GM18520 (cell line): Measurements from ENCODE around the gene BUB1.
"Not testable (repeated sequence)": the region's sequence is repeated elsewhere in the genome, so short reads cannot be mapped to it uniquely, and the experiment has no call there.

Source experiments
- ATAC-seq: cut with Tn5 transposase; IDR thresholded peaks from one replicate; pipeline ENCODE4 v1.9.1; 2021; ENCODE audit not compliant: unreplicated experiment

BUB1 gene

DNA sequence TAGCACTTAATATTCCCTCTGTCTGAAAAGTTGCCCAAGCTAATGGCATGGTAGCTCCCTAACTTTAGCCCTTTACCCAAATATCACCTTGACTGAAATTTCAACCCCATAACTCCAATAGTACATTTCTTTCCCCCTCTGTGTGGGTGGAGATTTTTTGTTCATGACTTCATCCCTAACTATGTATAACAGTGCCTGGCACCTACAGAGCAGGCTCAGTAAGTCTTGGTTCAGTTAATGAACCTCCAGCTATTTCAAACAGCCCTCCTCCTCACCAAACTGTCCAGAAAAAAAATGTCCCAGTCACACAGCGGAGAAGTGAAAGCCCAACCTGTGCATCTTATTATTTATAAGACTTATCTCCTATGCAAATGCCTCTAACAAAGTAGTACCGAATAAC is 18.6 kb downstream of the BUB1 start:
- no peak for ATAC-seq

DNA sequence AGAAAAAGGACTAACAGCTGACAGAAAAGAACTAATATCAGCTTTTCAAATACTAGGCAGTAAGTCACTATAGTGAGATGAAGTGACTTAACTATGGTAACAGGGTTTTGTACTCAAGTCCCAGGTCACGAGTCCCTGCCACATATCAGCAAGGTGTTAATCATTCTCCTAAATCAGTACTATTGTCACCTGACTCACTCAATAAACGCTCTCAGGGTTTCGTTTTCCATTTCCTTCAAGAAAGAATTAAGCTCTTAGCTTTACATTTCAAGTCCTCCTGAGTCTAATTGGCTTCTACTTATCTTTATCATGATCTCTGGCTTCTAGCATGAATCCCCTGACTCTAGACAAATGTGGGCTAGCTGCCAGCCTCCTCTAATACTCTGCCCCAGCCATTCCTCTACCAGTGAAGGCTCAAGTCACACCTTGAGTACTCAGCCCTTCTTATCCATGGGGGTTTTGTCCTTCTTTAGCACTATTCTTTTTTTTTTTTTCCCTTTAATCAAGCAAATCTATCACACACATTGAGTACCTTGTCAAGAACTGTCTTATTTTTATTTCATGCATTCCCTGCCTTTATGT is 20.0 kb downstream of the BUB1 start:
- ATAC-seq = no peak

DNA sequence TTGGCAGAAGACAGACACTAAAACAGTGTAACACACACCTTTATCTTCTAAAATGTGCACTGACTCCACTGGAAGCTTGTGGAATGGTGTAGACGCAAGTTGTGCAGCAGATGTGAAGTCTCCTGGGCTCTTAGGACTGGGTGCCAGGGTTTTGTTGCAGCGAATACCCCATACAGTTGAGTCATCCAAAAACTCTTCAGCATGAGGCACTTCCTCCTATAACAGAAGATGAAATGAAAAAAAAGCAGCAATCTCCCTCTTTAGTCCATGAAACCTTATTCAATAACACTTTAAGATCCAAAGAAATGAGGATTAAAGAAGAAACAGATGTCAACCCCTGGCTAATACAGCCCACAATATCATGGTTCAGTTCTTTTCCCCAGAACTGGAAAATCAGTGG is 22.2 kb downstream of the BUB1 start:
- ATAC-seq = no peak

DNA sequence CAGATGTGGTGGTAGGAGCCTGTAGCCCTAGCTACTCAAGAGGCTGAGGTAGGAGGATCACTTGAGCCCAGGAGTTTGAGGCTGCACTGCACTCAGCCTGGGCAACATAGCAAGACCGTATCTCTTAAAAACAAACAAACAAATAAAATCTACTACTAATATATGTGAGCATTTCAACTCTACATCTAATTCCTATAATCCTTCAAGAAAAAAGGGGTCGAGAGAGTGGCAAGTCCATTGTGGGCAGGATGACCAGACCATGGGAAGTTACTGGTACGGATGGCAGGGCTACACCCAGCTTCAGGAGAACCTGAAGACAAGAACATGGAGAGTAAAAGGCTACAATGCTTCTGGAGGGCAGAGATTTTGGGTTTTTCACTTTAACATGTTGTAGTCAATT is 24.0 kb downstream of the BUB1 start:
- no peak for ATAC-seq

DNA sequence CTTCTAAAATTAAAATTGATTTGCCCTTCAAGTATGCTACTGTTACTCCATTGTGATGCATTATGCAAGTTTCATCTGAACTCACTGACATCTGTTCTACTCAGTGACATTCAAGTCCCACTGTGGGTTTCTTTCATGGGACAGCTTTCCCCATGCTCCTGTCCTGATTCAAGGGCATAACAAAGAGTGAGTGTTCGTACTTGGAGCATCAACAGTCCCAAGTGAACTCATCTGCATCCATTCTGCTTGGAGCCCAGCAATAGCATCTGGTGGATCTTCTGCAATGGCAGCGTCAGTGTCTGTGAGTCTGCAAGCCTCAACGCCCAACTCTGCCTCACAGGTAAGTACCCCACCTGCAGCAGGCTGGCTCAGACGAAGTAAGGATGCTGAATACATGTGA is 27.5 kb downstream of the BUB1 start:
- no peak for ATAC-seq

DNA sequence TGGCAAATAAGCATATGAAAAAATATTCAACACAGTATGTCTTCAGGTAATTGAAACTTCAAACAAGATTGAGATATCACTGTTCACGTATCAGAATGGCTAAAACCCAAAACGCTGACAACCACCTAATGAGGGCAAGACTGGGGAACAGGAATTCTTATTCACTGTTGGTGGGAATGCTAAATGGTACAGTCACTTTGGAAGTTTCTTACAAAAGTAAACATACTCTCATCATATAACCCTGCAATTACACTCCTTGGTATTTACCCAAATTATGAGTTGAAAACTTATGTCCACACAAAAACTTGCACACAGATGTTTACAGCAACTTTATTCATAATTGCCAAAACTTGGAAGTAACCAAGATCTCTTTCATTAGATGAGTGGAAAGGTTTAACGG is 30.1 kb downstream of the BUB1 start:
- ATAC-seq = no peak

DNA sequence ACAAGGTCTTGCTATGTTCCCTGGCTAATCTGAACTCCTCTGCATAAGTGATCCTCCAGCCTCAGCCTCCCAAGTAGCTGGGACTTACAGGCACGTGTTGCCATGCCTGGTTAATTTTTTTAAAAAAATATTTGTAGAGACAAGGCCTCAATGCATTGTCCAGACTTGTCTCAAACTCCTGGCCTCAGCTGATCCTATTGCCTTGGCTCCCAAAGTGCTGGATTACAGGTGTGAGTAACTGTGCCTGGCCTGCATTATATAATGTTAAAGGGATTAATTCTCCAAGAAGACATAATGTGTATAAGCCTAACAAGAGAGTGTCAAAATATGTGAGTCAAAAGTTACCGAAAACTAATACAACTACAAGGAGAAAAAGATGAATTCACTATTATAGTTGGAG is 32.2 kb downstream of the BUB1 start:
- ATAC-seq = no peak

DNA sequence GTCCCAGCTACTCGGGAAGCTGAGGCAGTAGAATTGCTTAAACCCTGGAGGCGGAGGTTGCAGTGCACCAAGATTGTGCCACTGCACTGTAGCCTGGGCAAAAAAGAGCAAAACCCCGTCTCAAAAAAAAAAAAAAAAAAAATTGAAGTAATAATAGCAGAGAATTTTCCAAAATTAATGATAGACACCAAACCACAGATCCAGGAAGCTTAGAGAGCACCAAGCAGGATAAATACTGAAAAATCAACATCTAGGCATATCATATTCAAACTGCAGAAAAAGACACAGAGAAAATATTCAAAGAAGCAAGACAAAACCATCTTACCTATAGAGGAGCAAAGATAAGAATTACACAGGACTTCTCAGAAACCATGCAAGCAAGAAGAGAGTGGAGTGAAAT is 33.5 kb downstream of the BUB1 start:
- no peak for ATAC-seq

DNA sequence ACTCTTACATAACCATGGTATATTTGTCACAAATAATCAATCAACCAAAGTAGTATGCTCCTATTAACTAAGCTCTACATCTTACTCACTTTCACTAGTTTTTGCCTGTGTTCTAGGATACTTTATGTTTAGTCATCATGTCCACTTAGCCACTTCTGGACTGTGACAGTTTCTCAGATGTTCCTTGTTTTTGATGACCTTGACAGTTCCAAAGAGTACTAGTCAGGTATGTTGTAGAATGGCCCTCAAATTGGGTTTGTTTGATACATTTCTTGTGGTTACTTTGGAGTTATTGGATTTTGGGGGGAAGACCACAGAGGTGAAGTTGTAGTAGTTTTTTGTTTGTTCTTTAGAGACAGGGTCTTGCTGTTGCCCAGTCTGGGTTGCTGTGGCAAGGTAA is 35.5 kb downstream of the BUB1 start:
- no peak for ATAC-seq

DNA sequence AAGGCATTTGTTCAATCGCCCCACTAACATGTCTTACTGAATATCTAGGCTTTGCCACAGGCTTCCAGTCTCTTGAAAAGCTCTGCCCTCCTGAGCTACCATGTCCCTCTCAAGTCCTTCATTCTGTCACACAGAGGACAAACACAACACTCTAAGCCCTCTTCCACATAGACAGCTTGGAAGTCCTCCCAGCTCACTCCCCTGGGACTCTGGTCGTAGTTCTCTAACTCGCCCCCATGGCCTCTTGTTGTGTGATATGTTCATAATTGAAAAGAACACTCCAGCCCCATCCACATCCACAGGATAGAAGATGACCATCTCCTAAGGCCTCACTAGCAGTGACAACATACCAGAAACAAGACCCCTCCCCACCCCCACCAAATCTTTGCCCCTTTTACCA is 37.9 kb downstream of the BUB1 start:
- ATAC-seq = no peak

DNA sequence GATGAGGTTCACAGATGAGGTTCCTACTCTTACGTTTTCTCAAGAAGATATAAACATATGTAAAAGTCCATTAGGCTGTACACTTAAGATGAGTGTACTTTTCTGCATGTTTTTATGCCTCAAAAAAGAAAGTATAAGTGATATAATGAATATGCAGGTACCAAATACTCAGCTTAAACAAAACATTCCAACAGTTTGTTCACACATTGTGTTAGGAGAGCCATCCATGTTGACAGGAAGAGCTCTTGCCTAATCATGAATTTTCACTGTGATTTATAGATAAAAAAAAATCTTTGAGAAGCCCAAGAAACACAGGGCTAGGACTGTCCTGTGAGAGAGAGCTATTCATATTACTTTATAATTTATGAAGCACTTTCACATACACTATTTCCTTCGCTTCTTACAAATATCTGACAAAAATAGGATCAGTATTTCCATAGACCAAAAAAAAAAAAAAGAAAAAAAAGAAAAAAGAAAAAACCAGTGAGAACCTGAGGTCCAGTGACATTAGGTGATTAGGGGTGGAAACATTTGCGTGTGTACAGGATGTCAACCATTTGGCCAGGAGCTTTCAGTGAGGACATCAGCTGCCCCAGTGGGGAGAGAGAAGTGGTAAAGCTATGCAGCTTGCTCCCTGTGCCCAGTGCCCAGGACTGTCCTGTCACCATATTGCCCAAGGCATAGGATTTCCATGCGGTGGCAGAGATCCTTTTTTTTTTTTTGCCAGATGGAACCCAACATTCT is 38.7 kb downstream of the BUB1 start:
- ATAC-seq = no peak

DNA sequence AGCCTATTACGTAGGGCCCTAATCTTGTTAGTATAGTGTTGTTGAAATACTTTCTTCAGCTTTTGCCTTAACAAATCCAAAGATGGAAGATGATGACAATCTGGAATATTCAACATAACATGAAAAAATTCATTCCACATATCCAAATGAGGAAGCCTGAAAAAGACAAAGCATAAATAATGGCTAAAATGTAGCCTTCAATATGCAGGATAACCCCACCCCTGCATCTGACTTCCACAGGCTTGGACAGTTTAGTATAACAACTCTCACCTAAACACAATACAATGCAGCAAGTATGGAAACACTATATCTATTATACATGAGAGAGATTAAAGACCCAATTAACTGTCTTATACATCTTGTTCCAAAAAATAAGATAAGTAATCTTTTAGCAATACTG is 39.9 kb downstream of the BUB1 start:
- no peak for ATAC-seq

DNA sequence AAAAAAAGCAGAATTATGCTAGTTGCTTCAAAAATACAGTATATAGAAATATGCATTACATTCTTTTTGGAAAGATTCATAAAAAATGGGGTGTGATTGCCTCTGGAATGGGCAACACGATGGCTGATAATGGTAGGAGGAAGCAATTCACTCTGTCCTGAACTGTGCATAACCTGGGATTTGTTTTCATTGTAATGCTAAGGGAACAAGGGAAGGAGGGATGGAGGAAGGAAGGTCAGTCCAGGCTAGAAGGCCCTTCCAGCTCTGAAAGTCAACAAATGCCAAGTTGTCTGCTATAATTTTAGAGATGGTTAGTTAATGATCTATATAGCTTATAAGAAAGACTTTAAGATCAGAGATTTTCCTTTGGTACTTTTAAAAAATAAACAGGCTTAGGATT is 40.8 kb downstream of the BUB1 start:
- no peak for ATAC-seq

DNA sequence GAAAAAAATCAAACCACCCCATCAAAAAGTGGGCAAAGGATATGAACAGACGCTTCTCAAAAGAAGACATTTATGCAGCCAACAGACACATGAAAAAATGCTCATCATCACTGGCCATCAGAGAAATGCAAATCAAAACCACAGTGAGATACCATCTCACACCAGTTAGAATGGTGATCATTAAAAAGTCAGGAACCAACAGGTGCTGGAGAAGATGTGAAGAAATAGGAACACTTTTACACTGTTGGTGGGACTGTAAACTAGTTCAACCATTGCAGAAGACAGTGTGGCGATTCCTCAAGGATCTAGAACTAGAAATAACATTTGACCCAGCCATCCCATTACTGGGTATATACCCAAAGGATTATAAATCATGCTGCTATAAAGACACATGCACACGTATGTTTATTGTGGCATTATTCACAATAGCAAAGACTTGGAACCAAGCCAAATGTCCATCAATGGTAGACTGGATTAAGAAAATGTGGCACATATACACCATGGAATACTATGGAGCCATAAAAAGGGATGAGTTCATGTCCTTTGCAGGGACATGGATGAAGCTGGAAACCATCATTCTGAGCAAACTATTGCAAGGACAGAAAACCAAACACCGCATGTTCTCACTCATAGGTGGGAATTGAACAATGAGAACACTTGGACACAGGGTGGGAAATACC is 41.8 kb downstream of the BUB1 start:
- not testable (repeated sequence) for ATAC-seq

DNA sequence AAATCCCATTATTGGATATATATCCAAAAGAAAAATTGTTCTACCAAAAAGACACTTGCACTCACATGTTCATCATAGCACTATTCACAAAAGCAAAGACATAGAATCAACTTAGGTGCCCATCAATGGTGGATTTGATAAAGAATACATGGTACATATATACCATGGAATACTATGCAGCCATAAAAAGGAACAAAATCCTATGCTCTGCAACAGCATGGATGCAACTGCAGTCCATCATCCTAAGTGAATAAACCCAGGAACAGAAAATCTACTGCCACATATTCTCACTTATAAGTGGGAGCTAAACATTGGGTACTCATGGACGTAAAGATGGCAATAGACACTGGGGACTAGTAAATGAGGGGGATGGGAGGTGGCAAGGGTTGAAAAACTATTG is 50.5 kb downstream of the BUB1 start:
- not testable (repeated sequence) for ATAC-seq

DNA sequence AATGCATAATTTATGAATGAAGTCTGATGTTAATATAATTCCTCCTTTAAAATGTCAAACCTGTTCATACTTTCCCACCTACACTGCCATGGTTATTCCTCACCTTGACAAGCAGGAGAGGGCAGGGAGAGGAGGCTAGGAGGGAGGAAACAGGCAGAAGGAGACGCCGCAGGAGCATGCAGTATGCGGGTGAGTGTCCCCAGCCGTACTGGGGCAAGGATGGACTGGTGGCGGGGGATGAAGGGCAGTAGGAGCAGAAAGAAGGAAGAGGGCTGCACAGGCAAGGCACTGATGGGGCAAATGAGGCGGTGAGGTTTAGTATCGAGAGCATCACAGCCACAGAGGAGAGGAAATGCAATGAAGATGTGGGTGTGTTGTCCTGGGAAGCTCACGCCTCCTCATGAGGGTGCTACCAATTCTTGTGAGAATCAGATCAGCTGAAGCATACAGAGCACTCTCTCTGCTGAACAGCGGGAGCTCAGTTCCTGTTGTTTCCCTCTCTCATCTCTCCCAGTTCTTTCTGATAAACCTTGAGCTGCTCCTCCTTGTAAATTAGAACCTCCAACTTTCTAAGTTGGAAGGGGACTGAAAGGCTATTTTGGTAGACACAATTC is 58.4 kb downstream of the BUB1 start:
- not testable (repeated sequence) for ATAC-seq

DNA sequence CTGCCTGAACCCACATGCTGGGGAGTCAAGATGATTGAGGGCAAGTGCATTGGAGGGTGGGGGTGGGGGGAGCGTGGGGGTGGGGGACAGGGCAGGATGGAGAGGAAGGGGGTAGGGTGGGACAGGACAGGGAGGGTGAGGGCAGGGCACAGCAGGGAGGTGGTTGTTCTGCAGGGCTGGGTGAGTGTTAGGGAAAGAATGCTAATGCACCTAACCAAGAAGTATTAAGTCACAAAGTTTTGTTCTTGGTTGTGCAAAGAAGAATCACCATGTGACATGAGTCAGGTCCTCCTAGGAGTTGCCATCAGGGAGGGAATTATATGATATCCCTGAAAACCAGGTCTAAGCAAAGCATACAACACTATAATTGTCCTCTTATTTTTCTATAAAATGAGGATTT is 63.9 kb downstream of the BUB1 start:
- not testable (repeated sequence) for ATAC-seq

DNA sequence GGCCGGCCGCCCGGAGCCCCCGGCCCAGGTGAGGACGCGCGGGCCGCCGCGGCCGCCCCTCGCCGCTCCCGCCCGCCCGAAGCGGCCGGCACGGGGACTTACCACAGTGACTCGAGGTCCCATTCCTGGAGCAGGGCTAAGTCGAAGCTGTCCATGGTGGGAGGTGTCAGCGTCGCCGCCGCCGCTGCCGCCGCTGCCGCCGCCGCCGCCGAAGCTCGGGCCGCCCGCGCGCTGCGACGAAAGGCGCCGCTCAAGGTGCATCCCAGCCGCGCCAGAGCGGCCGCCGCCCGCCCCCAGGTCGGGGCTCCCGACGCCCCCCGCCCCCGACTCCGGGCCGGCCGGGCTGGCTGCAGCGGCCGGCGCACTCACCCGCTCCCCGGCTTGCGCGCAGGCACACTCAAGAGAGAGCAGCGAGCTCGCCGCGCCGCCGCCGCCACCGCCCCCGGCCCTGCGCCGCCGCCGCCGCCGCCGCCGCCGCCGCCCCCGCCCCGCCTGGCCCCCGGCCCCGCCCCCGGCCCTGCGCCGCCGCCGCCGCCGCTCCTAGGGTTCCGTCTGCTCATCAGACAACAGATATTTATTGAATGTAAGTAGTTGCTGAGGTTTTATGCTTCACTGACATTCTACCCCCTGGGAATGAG is 67.1 kb downstream of the BUB1 start:
- ATAC-seq = not testable (repeated sequence)

DNA sequence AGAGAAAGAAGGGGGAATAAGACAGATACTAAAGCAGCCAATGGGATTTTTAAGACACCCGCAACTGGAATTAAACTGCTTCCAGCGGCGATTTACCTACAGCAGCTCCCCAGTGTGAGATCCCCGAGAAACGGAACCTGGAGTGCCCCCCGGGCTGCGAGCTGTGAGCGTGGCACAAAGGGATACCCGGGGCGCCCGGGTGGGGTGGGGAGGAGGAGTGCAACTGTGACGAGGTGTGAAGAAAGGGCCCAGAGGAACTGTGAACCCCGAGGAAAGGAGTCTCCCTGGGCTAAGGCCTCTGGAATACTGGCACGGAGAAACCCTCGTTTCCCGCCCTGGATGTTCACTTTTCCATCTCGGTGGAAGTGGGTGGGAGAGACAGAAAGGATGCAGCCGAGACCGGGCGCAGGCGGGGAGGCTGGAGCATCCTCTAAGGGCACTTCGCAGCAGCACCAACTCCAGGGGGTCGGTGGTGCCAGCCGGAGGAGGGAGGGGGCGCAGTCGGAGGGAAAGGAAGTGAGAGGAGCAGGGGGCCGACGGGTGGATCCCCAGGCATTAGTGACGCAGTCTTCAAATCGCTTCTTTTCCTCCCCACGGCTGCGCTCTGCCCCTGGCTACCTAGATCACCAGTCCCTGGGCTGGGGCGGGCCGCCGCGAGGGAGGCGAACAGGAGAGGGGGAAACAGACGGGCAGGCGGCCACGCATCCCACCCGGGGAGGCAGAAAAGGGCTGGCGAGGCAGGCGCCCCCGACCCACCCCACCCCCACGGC is 67.8 kb downstream of the BUB1 start:
- not testable (repeated sequence) for ATAC-seq

DNA sequence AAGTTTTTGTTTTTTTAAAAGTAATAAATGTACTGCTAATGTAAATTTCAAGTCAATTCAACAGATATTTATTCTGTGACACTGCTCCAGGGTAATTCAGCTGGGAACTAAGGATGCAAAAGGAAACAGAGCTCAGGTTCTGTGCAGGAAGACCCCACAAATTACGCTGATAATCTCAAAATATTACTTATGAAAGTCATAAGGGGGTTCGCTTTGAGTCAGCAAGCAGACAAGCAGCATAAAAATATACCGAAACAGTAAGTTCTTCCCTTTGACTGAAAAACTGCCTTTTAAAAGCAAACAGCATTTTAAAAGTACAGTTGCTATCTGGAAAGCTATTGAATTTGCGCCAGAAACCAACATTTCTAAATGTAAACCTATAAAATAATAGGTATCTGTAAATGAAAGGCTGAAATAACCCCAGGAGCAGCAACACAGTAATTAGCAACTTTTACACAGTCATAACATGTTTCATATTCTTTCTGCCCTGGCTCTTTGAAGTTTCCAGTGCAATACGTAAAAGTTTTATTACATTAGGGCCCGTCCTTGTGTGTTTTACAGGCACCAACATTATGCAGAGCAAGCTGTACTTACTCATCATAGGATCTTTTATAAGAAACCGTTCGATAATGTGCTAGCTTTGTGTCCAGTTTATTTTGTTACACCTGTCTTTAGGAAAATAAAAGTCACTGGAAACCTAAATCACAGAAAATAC is 68.9 kb downstream of the BUB1 start:
- not testable (repeated sequence) for ATAC-seq
